HG02759 (cell line): ENCODE data around the gene CTNNA2.

Experiments
- ATAC-seq: cut with Tn5 transposase; IDR thresholded peaks from one replicate; pipeline ENCODE4 v1.9.1; 2021; ENCODE audit warnings: mild to moderate bottlenecking, moderate library complexity; ENCODE audit not compliant: unreplicated experiment

Gene CTNNA2

DNA sequence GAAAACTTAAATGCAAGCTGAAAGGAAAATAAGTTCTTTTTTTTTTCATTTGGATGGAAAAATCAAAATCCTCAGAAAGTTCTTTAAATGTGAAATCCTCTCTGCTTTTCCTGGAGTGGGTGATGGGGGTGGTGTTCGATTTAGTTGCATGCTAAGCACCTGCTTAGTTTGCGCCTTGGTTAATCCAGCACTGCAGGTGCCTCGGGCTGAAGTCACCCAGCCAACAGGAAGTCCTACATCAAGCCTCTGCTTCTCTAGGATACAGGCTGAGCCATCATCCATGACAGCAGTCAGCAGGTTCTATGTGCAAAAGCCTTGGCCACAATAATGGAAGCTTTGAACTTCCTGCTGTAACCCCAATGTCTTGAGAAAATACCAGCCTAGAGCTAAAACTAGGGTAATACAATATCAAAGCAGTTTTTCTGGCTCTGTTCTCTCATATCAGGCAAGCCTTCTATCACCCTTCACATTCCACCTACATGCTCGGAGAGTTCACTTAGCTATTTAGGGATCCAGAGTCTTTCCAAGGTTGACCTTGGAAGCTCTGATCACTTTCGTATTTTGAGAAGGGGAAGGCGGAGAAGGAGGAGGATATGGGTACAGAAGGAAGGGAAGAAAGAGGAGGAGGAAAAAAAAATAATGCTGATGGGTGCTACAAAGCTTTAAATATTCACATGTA is 907.8 kb downstream of the CTNNA2 start:
- no peak for ATAC-seq

- no peak for ATAC-seq
Measured at GRCh38 chr2:80429251-80429650, 916.4 kb downstream of the CTNNA2 start.

- no peak for ATAC-seq
Measured at GRCh38 chr2:80437959-80438358, 925.1 kb downstream of the CTNNA2 start.

DNA sequence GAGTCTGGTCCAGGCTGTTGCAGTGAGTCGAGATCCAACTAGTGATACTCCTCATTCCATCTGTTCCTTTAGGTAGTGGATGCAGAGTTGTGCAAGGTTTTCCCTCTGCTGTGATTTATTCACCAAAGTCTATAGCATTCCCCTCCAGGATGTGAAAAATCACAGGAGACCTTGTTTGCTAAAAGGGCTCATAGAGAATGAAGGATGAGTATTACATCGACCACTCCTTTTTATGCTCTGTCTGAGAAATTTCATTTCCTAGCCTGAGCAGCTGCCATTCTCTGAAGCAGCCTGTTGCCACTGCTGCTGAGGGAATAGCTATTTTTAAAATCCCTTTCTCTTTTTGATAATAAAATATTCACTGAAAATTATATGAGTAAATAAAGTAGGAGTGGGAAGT is 925.8 kb downstream of the CTNNA2 start:
- ATAC-seq = no peak

GRCh38 chr2:80454628-80455027 is 941.8 kb downstream of the CTNNA2 start:
- ATAC-seq = no peak

- ATAC-seq = no peak
Measured at GRCh38 chr2:80459028-80459427, 946.2 kb downstream of the CTNNA2 start.

DNA sequence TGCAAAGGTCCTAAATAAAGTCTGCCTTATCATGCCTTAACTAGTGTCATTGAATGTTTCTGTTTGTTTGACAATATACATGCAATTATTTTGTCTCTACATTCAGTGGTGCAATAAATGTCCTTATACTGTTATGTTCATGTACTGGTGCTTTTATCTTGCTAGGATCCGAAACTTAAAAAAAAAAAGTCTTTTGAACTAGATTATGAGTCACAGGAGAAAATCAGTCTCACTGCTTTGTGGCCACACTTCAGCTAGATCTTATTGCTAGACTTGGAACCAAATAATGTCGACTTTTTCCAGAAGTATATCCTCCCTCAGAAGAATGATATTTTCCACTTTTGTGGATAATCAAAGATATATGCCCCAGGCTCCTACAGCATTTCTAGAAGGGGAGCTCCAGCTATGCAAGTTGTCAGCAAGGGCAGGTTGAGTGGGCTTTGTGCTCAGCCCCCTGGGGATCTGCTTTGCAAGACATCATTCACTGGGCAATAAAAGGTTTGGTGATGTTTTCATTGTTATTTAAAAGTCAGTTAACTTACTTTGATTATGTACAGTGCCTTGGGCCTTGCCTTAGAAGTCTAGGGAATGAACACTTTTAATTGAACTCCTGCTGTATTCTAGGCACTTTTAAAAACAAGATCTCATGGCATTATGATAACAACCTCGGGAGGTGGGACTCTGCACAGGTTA is 948.8 kb downstream of the CTNNA2 start:
- no peak for ATAC-seq

DNA sequence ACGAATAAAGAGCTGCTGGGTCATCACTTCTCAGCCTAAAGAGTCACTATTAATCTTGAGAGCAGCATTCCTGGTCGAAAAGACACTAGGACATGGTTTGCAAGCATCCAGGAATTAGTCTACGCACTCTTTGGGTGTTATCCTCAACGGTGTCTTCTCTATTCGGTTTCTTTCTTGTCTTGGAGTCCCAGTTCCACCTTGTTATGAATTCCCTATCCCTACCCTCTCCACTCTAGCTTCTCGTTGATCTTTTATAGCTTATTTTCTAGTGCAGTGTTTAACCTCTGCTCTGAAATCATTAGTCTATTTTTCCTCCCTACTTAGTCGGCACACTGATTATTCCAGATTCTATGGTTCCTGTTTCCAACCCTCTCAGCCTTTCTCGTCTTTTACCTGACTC is 949.8 kb downstream of the CTNNA2 start:
- no peak for ATAC-seq

GRCh38 chr2:80464275-80464674 is 951.4 kb downstream of the CTNNA2 start:
- ATAC-seq = no peak

DNA sequence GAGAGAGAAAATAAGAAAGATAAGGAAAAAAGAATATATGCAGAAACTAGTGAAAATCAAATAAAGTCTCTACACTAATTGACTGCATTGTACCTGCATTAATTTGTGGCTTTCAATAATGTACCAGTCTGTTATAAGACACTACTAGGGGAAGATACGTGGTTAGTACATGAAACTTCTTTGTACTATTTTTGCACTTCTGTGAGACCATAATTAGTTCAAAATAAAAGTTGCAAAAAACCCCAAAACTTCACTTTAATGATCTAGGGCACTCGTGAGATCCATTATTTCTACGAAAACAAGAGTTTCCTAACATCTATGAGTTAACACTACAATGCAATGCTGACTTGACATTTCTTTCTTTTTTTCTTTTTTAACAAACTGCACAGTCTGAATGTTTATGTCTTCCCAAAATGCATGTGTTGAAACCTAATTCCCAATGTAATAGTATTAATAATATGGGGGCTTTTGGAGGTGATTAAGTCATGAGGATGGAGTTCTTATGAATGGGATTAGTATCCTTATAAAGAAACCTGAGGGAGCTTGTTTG is 954.5 kb downstream of the CTNNA2 start:
- ATAC-seq = no peak

- no peak for ATAC-seq
Measured at GRCh38 chr2:80469428-80469827, 956.6 kb downstream of the CTNNA2 start.

DNA sequence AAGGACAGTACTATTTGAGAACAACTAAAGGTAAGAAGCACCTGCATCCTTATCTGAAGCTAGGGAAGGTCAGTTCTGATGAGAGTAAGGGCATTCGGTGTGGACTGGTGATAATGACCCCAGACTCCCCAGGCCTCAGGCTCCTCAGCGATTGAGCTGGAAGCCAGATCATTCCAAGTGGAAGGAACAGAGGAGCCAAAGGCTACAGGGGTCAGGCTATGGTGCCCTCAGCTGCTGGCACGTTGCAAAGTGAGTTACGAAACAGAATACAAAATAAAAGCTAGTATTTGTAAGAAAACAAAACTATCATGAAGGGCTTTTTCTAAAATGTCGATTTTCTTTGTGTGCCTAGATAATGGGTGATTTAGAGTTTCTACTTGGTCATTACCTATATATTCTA is 960.2 kb downstream of the CTNNA2 start:
- ATAC-seq = no peak

GRCh38 chr2:80473796-80474195 is 960.9 kb downstream of the CTNNA2 start:
- no peak for ATAC-seq

GRCh38 chr2:80475970-80476369 is 963.1 kb downstream of the CTNNA2 start:
- no peak for ATAC-seq

- ATAC-seq = no peak
Measured at GRCh38 chr2:80476535-80477117, 963.8 kb downstream of the CTNNA2 start.

- ATAC-seq = no peak
Measured at GRCh38 chr2:80482276-80482675, 969.4 kb downstream of the CTNNA2 start.

GRCh38 chr2:80489717-80490116 is 976.9 kb downstream of the CTNNA2 start:
- no peak for ATAC-seq

GRCh38 chr2:80490964-80491363 is 978.1 kb downstream of the CTNNA2 start:
- ATAC-seq = no peak

DNA sequence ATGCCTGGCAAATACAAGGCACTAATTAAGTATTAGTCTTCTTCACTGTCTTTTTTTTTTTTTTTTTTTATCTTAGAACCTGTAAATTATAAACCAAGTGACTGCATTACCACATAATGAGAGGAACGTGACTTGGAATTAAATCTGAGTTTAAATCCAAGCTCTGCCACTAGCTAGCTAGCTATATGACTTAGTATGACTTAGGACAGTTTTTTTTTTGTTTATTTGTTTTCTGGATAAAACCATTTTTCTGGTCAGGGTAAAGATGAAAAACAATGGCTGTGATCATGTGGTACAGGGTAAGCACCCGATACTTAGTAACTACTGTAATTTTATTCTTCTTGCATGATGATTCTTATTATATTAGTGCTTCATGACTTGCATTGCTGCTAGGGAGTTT is 983.5 kb downstream of the CTNNA2 start:
- ATAC-seq = no peak

- ATAC-seq = no peak
Measured at GRCh38 chr2:80496775-80497174, 983.9 kb downstream of the CTNNA2 start.

- no peak for ATAC-seq
Measured at GRCh38 chr2:80499095-80499494, 986.2 kb downstream of the CTNNA2 start.
